IMR-90 (cell line): ENCODE results near the gene CYP11A1.

ENCODE experiments used
- CTCF ChIP-seq: conservative IDR thresholded peaks from 2 replicates; pipeline ENCODE4 v1.5.1; 2012; ENCODE audit warnings: mild to moderate bottlenecking, low read depth, low read length, improper control_type of control experiment
- NFE2L2 ChIP-seq: fragments of 150-350 bp; IDR thresholded peaks from 2 replicates; pipeline ENCODE4 v1.6.1; 2016; ENCODE audit warnings: low read depth, mild to moderate bottlenecking, low read length
- POLR2A ChIP-seq: IDR thresholded peaks from 2 replicates; pipeline ENCODE4 v1.6.1; 2012; ENCODE audit warnings: mild to moderate bottlenecking, low read depth, low read length

GRCh38 chr15:74339371-74339770, 28.1 kb downstream of the CYP11A1 start:
- TF ChIP-seq CTCF (no peak), POLR2A (no peak), NFE2L2 (no peak)
